Activated T-helper 1 cell treated with anti-CD3 and anti-CD28 coated beads, Interleukin-2, amount 50 U/mL, for 16 hours (primary cell): Measurements from ENCODE around the gene ASB8.

Source experiments
- DNase-seq, 2 donors: peaks; one replicate each; pipeline ENCODE4 v3.0.0-alpha.2; 2020; ENCODE audit warnings: low read depth in 1 of 2, low spot score in 1 of 2

The ASB8 gene

GRCh38 chr12:48157018-48157888, at the start of gene ASB8:
ASB8 (minus strand) TSS chr12:48157515; CDS start chr12:48153496, 4,019 bp downstream.
- DNase-seq = peak; percentile 99

- DNase-seq = no peak
Observed at GRCh38 chr12:48203192-48203591, 45.9 kb upstream of the ASB8 start, which contains the start of gene OR10AD1. OR10AD1 (minus strand) TSS chr12:48203292; CDS start chr12:48203292, 0 bp downstream.

- no peak for DNase-seq
Observed at GRCh38 chr12:48202766-48203165, 45.5 kb upstream of the ASB8 start.

GRCh38 chr12:48201516-48201915, 44.2 kb upstream of the ASB8 start:
- no peak for DNase-seq

GRCh38 chr12:48201091-48201490, 43.8 kb upstream of the ASB8 start:
- DNase-seq = no peak

GRCh38 chr12:48199774-48200221, 42.5 kb upstream of the ASB8 start:
- DNase-seq = no peak

GRCh38 chr12:48198985-48199384, 41.7 kb upstream of the ASB8 start:
- no peak for DNase-seq

- DNase-seq = peak; percentile 6 to 14
Observed at GRCh38 chr12:48198672-48198971, 41.3 kb upstream of the ASB8 start.

GRCh38 chr12:48197971-48198671, 40.8 kb upstream of the ASB8 start:
- DNase-seq = peak; percentile 79 to 81

- DNase-seq = no peak
Observed at GRCh38 chr12:48197549-48197970, 40.2 kb upstream of the ASB8 start.

GRCh38 chr12:48194799-48195201, 37.5 kb upstream of the ASB8 start:
- DNase-seq = no peak

- DNase-seq = no peak
Observed at GRCh38 chr12:48193623-48194022, 36.3 kb upstream of the ASB8 start.

- no peak for DNase-seq
Observed at GRCh38 chr12:48192861-48193260, 35.5 kb upstream of the ASB8 start.

- DNase-seq = no peak
Observed at GRCh38 chr12:48191096-48191495, 33.8 kb upstream of the ASB8 start.

GRCh38 chr12:48189331-48190125, 32.2 kb upstream of the ASB8 start:
- DNase-seq = peak; percentile 26 to 32

- no peak for DNase-seq
Observed at GRCh38 chr12:48187916-48188695, 30.8 kb upstream of the ASB8 start.

GRCh38 chr12:48185181-48185919, 28.0 kb upstream of the ASB8 start:
- DNase-seq = no peak

GRCh38 chr12:48184549-48184922, 27.2 kb upstream of the ASB8 start:
- no peak for DNase-seq

- DNase-seq = peak in 1 of 2 donors; percentile 7
Observed at GRCh38 chr12:48183876-48184548, 26.7 kb upstream of the ASB8 start.
